ENCODE results near the gene SERINC4.

SERINC4 gene

GRCh38 chr15:43796566-43796965 is 3.5 kb downstream of the SERINC4 start:
- DNase-seq, result no peak

- DNase-seq, result no peak
Measured at GRCh38 chr15:43795997-43796396, 4.0 kb downstream of the SERINC4 start.

- DNase-seq, result no peak
Measured at GRCh38 chr15:43795197-43795596, 4.8 kb downstream of the SERINC4 start.

GRCh38 chr15:43794269-43795037 is 5.6 kb downstream of the SERINC4 start:
- peak; percentile 61 for DNase-seq

- DNase-seq, result no peak
Measured at GRCh38 chr15:43793647-43794046, 6.4 kb downstream of the SERINC4 start.

- DNase-seq, result peak; percentile 41
Measured at GRCh38 chr15:43792761-43793476, 7.1 kb downstream of the SERINC4 start.

GRCh38 chr15:43791993-43792760 is 7.8 kb downstream of the SERINC4 start, which contains the start of gene SERF2:
SERF2 (plus strand) TSS chr15:43792320; CDS start chr15:43792377, 57 bp downstream.
- peak; percentile 100 for DNase-seq

- DNase-seq, result no peak
Measured at GRCh38 chr15:43789409-43789808, 10.6 kb downstream of the SERINC4 start.

GRCh38 chr15:43779016-43779415 is 21.0 kb downstream of the SERINC4 start:
- no peak for DNase-seq

- peak; percentile 70 for DNase-seq
Measured at GRCh38 chr15:43777267-43777914, 22.6 kb downstream of the SERINC4 start.

- DNase-seq, result peak; percentile 66
Measured at GRCh38 chr15:43776718-43777266, 23.2 kb downstream of the SERINC4 start, which contains the start of gene ELL3. ELL3 (minus strand) TSS chr15:43776966; CDS start chr15:43776901, 65 bp downstream.

- DNase-seq, result no peak
Measured at GRCh38 chr15:43776101-43776717, 23.8 kb downstream of the SERINC4 start.

GRCh38 chr15:43775411-43775965 is 24.5 kb downstream of the SERINC4 start:
- DNase-seq, result peak; percentile 62

GRCh38 chr15:43774062-43774461 is 26.0 kb downstream of the SERINC4 start:
- DNase-seq, result no peak

GRCh38 chr15:43772624-43773023 is 27.4 kb downstream of the SERINC4 start:
- DNase-seq, result no peak

- DNase-seq, result no peak
Measured at GRCh38 chr15:43771816-43772215, 28.2 kb downstream of the SERINC4 start.

GRCh38 chr15:43769584-43770228 is 30.3 kb downstream of the SERINC4 start:
- DNase-seq, result peak; percentile 67

GRCh38 chr15:43763819-43764446 is 36.1 kb downstream of the SERINC4 start:
- no peak for DNase-seq

- DNase-seq, result peak; percentile 67
Measured at GRCh38 chr15:43762824-43763223, 37.2 kb downstream of the SERINC4 start.

- no peak for DNase-seq
Measured at GRCh38 chr15:43751885-43752284, 48.1 kb downstream of the SERINC4 start.

Measured in fibroblast of skin of scalp (primary cell).